Mucosa of descending colon (tissue), 3 donors: ENCODE measurements around the gene CDH15. TPM values are rescaled to one million over a fixed set of nuclear protein-coding genes. Genes with fewer than 3 reads are reported as not detected.
A peak's percentile ranks its signal among the peaks of the same experiment; 100 is the strongest.
"Not testable (repeated sequence)": the region's sequence is repeated elsewhere in the genome, so short reads cannot be mapped to it uniquely, and the experiment has no call there.

Source experiments
- ATAC-seq: fragments of 200-7000 bp; cut with Tn5 transposase; one replicate; pipeline ENCODE4 v1.9.1; 2020; ENCODE audit warnings: mild to moderate bottlenecking, moderate library complexity
- DNase-seq, 3 donors: peaks; one replicate each; pipeline ENCODE4 v3.0.0-alpha.2; 2020
- H3K36me3 ChIP-seq: fragments of 200-600 bp; one replicate; pipeline ENCODE4 v1.8.0; 2021; ENCODE audit warnings: low read depth, mild to moderate bottlenecking
- H3K4me1 ChIP-seq: fragments of 200-600 bp; one replicate; pipeline ENCODE4 v1.8.0; 2021; ENCODE audit warnings: low read depth, mild to moderate bottlenecking
- H3K4me3 ChIP-seq: fragments of 200-600 bp; one replicate; pipeline ENCODE4 v1.8.0; 2021; ENCODE audit warnings: mild to moderate bottlenecking
- H3K9me3 ChIP-seq: fragments of 200-600 bp; one replicate; pipeline ENCODE4 v1.8.0; 2021; ENCODE audit warnings: mild to moderate bottlenecking
- intact Hi-C, 2 donors: fragments of 100-400 bp; cut with DNase I in 1 of 2; cut with micrococcal nuclease in 1 of 2; formaldehyde crosslinking; loops; one replicate each; pipeline versions ENCODE4 v1.11.0 to v1.11.1; 2022; cut with DNase I, micrococcal nuclease
- total RNA-seq, 3 donors: library from RNA; stranded (reverse); fragmentation: NEBNext Ultra II Directional in 2 of 3; extraction: Animal tissue kit (Norgen Biotek cat#: 25700) in 2 of 3; gene quantifications; one replicate each; pipeline versions ENCODE4 v1.2.1 to v1.2.4, GENCODE V29; 2021 to 2023
- TF ChIP-seq, protein P1 (sequence below): fragments of 200-600 bp; IDR thresholded peaks from one replicate; pipeline ENCODE4 v1.8.0; 2022; ENCODE audit warnings: antibody characterized with exemption, mild to moderate bottlenecking
- donor health status: DM: no; HTN: no; CAD: no; lungs with moderate emphysema.
- donor health status: DM: no; HTN: no; CAD: no.
- donor health status: DM: no; HTN: yes; CAD: no.

The CDH15 gene
- total RNA-seq, 3 donors from 2014 or later, result not detected

DNA sequence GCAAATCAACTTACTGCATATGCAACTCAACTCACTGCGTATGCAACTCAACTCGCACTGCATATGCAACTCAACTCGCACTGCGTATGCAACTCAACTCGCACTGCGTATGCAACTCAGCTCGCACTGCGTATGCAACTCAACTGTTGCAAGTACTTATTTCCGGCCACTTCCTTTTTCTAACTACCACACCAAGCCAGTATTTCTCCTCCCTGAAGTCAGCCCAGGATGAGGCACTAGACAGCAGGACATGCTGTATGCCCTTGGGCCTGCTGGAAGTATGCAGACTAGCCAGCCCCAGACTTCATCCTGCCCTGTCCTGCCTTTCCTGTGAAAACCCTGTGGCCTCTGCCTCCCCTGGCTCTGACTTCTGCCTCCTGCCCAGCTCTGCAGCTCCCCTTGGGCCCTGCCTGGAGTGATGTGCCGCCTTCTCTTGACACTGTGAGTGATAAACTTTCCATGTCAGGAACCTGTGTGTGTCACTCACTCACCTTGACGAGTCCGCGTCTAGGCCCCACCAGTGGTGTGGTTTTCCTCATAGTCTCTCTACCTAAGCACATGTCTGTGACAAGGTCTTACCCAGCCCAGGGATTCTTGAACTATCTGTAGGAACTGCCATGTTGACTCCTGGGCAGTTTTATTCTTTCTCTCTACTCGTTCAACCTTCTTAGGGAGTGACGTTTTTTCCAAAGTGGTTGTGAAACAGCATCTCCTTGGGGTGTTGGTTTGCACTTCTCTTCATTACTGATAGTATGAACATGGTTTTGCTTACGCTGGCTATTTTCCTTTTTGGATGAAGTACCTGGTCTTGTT, 62.3 kb downstream of the CDH15 start:
- intact Hi-C loops, result no loop called here
- H3K36me3 ChIP-seq, result no peaks in the 10 kb centered on the region
- no peaks in the 10 kb centered on the region for H3K9me3 ChIP-seq
- ATAC-seq (no peak), DNase-seq (no peak)
- H3K4me1 ChIP-seq, result no peaks in the 10 kb centered on the region
- TF ChIP-seq, protein P1, sequence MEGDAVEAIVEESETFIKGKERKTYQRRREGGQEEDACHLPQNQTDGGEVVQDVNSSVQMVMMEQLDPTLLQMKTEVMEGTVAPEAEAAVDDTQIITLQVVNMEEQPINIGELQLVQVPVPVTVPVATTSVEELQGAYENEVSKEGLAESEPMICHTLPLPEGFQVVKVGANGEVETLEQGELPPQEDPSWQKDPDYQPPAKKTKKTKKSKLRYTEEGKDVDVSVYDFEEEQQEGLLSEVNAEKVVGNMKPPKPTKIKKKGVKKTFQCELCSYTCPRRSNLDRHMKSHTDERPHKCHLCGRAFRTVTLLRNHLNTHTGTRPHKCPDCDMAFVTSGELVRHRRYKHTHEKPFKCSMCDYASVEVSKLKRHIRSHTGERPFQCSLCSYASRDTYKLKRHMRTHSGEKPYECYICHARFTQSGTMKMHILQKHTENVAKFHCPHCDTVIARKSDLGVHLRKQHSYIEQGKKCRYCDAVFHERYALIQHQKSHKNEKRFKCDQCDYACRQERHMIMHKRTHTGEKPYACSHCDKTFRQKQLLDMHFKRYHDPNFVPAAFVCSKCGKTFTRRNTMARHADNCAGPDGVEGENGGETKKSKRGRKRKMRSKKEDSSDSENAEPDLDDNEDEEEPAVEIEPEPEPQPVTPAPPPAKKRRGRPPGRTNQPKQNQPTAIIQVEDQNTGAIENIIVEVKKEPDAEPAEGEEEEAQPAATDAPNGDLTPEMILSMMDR, result no peak
- H3K4me3 ChIP-seq, result no peak overlapping the region

- Histone ChIP-seq H3K4me1 (peaks cover 5% of the 10 kb centered on the region), H3K4me3 (no peak overlapping the region), H3K36me3 (no peaks in the 10 kb centered on the region), H3K9me3 (no peaks in the 10 kb centered on the region)
- intact Hi-C loops, result no loop called here
- no peak for ATAC-seq
- TF ChIP-seq, protein P1, result no peak
- DNase-seq, result no peak
Measured at GRCh38 chr16:89237733-89238132, 66.2 kb downstream of the CDH15 start.

- Histone ChIP-seq H3K4me1 (peaks cover 5% of the 10 kb centered on the region), H3K4me3 (peak overlapping the region; percentile 44), H3K9me3 (no peaks in the 10 kb centered on the region), H3K36me3 (no peaks in the 10 kb centered on the region)
- TF ChIP-seq, protein P1, result no peak
- peak; percentile 73 for ATAC-seq
- intact Hi-C loops, result no loop called here
- peak; percentile 67 to 84 (median 81) for DNase-seq
Measured at GRCh38 chr16:89241187-89242007, 69.8 kb downstream of the CDH15 start.

- H3K4me3 ChIP-seq, result no peak overlapping the region
- peak in 2 of 3 donors; percentile 38 to 58 for DNase-seq
- intact Hi-C loops, result no loop called here
Measured at GRCh38 chr16:89242795-89243200, 71.2 kb downstream of the CDH15 start.

GRCh38 chr16:89243664-89244063, 72.1 kb downstream of the CDH15 start:
- DNase-seq (no peak), ATAC-seq (no peak)
- Histone ChIP-seq H3K4me1 (peaks cover 13% of the 10 kb centered on the region), H3K9me3 (no peaks in the 10 kb centered on the region), H3K36me3 (no peaks in the 10 kb centered on the region), H3K4me3 (no peak overlapping the region)
- intact Hi-C loops, result no loop called here
- TF ChIP-seq, protein P1, result no peak

More at GRCh38 chr16:89242795-89243200, 71.2 kb downstream of the CDH15 start:
- Histone ChIP-seq H3K9me3 (no peaks in the 10 kb centered on the region), H3K4me1 (peaks cover 13% of the 10 kb centered on the region), H3K36me3 (no peaks in the 10 kb centered on the region)
- TF ChIP-seq, protein P1, result no peak
- ATAC-seq, result no peak

DNA sequence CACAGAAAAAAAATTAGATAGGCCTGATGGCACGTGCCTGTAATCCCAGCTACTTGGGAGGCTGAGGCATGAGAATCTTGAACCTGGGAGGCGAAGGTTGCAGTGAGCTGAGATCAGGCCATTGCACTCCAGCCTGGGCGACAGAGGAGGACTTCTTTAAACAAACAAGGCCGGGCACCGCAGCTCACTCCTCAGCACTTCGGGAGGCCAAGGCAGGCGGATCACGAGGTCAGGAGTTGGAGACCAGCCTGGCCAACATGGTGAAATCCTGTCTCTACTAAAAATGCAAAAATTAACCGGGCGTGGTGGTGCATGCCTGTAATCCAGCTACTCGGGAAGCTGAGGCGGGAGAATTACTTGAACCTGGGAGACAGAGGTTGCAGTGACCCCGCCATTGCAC, 72.7 kb downstream of the CDH15 start:
- H3K4me1 ChIP-seq, result peaks cover 13% of the 10 kb centered on the region
- intact Hi-C loops, H3K9me3 ChIP-seq, H3K36me3 ChIP-seq, DNase-seq, ATAC-seq, H3K4me3 ChIP-seq: not testable (repeated sequence)
